IPS DF 6.9 (cell line): ENCODE measurements around the gene RAB11FIP5.
"Not testable (repeated sequence)": the region's sequence is repeated elsewhere in the genome, so short reads cannot be mapped to it uniquely, and the experiment has no call there.

ENCODE experiments used
- DNase-seq: peaks from one replicate; pipeline ENCODE4 v3.0.0-alpha.2; 2013; ENCODE audit warnings: low read depth, low spot score
- H3K27ac ChIP-seq: one replicate; pipeline ENCODE4 v1.5.1; 2013; ENCODE audit warnings: low read length, control low read depth
- H3K27me3 ChIP-seq: 2 replicates; pipeline ENCODE4 v1.6.1; 2013; ENCODE audit warnings: mild to moderate bottlenecking, low read length; ENCODE audit not compliant: control insufficient read depth, insufficient read depth
- H3K36me3 ChIP-seq: 2 replicates; pipeline ENCODE4 v1.6.1; 2013; ENCODE audit warnings: low read length; ENCODE audit not compliant: control insufficient read depth, insufficient read depth
- H3K4me1 ChIP-seq: 2 replicates; pipeline ENCODE4 v1.6.1; 2013; ENCODE audit warnings: low read length; ENCODE audit not compliant: control insufficient read depth, insufficient read depth
- H3K4me3 ChIP-seq: 2 replicates; pipeline ENCODE4 v1.5.1; 2013; ENCODE audit warnings: mild to moderate bottlenecking, low read length
- H3K9me3 ChIP-seq: 2 replicates; pipeline ENCODE4 v1.6.1; 2013; ENCODE audit warnings: low read length, inconsistent platforms; ENCODE audit not compliant: control insufficient read depth, insufficient read depth
- WGBS: extraction: QIAGEN DNeasy Blood & Tissue Kit; methylation state at CpG from one replicate; pipeline ENCODE4 v1.1.7; 2013; ENCODE audit warnings: mixed read lengths, missing lambda C conversion rate; ENCODE audit not compliant: insufficient read length, insufficient coverage; 5-methylcytosine and 5-hydroxymethylcytosine counted together

RAB11FIP5 gene

GRCh38 chr2:73068147-73068546 lies 44.6 kb downstream of the RAB11FIP5 start:
- H3K36me3 ChIP-seq, result no peaks in the 10 kb centered on the region
- no CpG with 5 or more reads among the region's 2 CpGs for WGBS
- H3K27ac ChIP-seq, result no peak overlapping the region
- peaks cover 2% of the 10 kb centered on the region; the same call in 1 of the 2 replicates for H3K4me1 ChIP-seq
- H3K27me3 ChIP-seq, result no peaks in the 10 kb centered on the region
- H3K4me3 ChIP-seq, result no peak overlapping the region
- DNase-seq, result no peak
- H3K9me3 ChIP-seq, result no peaks in the 10 kb centered on the region

- DNase-seq, result no peak
- H3K4me3 ChIP-seq, result no peak overlapping the region
- H3K27me3 ChIP-seq, result no peaks in the 10 kb centered on the region
- H3K36me3 ChIP-seq, result no peaks in the 10 kb centered on the region
- WGBS, result no CpG with 5 or more reads among the region's 2 CpGs
- peaks cover 1% of the 10 kb centered on the region; the same call in 1 of the 2 replicates for H3K4me1 ChIP-seq
- no peaks in the 10 kb centered on the region for H3K9me3 ChIP-seq
- H3K27ac ChIP-seq, result no peak overlapping the region
Measured at GRCh38 chr2:73067043-73067442, 45.7 kb downstream of the RAB11FIP5 start.

DNA sequence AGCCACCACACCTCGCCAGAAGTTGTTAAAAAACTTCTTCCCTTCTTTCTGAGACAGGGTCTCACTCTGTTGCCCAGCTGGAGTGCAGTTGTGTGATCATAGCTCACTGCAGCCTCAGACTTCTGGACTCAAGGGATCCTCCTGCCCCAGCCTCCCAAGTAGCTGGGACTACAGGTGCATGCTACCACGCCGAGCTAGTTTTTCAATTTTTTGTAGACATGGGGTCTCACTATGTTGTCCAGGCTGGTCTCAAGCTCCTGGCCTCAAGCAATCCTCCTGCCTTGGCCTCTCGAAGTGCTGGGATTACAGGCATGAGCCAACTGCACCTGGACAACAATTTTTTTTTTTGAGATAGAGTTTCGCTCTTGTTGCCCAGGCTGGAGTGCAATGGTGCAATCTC lies 47.7 kb downstream of the RAB11FIP5 start:
- not testable (repeated sequence) for H3K4me3 ChIP-seq, H3K9me3 ChIP-seq, H3K27ac ChIP-seq, DNase-seq, H3K27me3 ChIP-seq, H3K4me1 ChIP-seq, H3K36me3 ChIP-seq
- no CpG with 5 or more reads among the region's 5 CpGs for WGBS

GRCh38 chr2:73063909-73064875 lies 48.6 kb downstream of the RAB11FIP5 start:
- H3K27me3 ChIP-seq, result no peaks in the 10 kb centered on the region
- H3K27ac ChIP-seq, result no peak overlapping the region
- H3K36me3 ChIP-seq, result no peaks in the 10 kb centered on the region
- WGBS, result no CpG with 5 or more reads among the region's 8 CpGs
- H3K4me3 ChIP-seq, result no peak overlapping the region
- no peak for DNase-seq
- no peaks in the 10 kb centered on the region; the same call in 1 of the 2 replicates for H3K4me1 ChIP-seq
- H3K9me3 ChIP-seq, result no peaks in the 10 kb centered on the region

DNA sequence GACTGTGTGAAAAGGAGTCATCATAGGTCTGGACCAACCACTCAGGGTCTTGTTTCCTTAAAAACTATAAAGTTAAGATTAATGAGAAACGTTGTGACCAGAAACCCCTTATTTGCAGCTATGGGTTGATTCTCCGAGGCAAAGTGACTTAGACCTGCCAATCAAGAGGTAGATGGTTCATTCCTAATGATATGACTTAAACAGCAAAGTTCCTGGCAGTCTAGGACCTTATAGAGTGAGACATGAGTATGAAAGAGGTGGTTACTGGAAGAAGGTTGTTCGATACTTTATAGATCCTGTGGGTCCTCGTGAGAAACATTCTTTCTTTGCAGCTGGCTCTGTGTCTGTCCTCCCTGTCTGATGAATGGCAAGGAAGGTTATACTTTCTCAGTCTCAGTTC lies 49.3 kb downstream of the RAB11FIP5 start:
- no peak overlapping the region for H3K4me3 ChIP-seq
- no peaks in the 10 kb centered on the region for H3K9me3 ChIP-seq
- no CpG with 5 or more reads among the region's 4 CpGs for WGBS
- no peak for DNase-seq
- no peaks in the 10 kb centered on the region for H3K36me3 ChIP-seq
- H3K27ac ChIP-seq, result no peak overlapping the region
- no peaks in the 10 kb centered on the region for H3K27me3 ChIP-seq
- no peaks in the 10 kb centered on the region; the same call in 1 of the 2 replicates for H3K4me1 ChIP-seq

DNA sequence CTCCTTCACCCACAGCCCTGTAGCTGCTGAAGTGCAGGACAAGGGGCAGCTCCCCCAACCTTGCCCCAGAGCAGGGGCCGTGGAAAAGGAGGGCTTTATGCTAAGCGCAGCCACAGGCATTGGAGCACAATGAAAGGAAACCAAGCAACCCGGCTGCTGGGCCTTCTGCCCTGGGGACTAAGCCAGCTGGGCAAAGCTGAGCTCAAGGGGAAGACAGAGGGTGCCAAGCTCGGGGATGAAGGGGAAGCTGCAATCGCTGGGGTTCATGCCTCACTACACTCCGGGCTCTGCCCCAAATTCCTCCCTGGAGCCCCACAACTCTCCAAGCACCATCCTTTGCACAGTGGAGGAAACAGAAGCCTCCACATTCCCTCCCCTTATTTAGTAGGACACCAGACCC lies 53.6 kb downstream of the RAB11FIP5 start:
- no peaks in the 10 kb centered on the region for H3K27me3 ChIP-seq
- DNase-seq, result no peak
- H3K4me3 ChIP-seq, result no peak overlapping the region
- H3K27ac ChIP-seq, result no peak overlapping the region
- no peaks in the 10 kb centered on the region; the same call in 1 of the 2 replicates for H3K36me3 ChIP-seq
- no peaks in the 10 kb centered on the region; the same call in 1 of the 2 replicates for H3K4me1 ChIP-seq
- WGBS, result no CpG with 5 or more reads among the region's 6 CpGs
- no peaks in the 10 kb centered on the region for H3K9me3 ChIP-seq

DNA sequence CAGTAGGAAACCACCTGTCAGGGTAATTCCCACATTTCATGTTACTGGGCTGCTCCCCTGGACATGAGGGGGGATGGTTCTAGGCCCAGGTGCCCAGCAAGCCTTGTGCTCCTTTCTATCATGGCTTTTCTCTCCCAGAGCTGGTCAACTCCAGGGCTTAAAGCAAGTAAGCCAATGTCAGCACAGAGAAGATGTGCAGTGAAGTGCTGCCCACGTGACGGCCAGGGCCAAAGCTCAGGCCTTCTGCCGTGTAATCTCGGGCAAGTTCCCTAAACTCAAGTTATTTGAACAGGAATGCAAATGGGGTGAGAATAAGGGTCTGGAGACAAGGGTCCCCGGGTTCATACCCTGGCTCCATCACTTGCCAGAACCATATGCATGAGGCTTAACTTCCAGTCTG lies 57.8 kb downstream of the RAB11FIP5 start:
- DNase-seq, result no peak
- Histone ChIP-seq H3K27me3 (no peaks in the 10 kb centered on the region), H3K36me3 (no peaks in the 10 kb centered on the region; the same call in 1 of the 2 replicates), H3K27ac (no peak overlapping the region), H3K4me1 (peaks cover 4% of the 10 kb centered on the region; the same call in 1 of the 2 replicates), H3K9me3 (no peaks in the 10 kb centered on the region), H3K4me3 (no peak overlapping the region)
- WGBS, result no CpG with 5 or more reads among the region's 5 CpGs

GRCh38 chr2:73053316-73054114 lies 59.2 kb downstream of the RAB11FIP5 start:
- DNase-seq, result no peak
- H3K36me3 ChIP-seq, result no peaks in the 10 kb centered on the region; the same call in 1 of the 2 replicates
- no peaks in the 10 kb centered on the region for H3K27me3 ChIP-seq
- whole genome bisulfite sequencing, result no CpG with 5 or more reads among the region's 6 CpGs
- no peak overlapping the region for H3K4me3 ChIP-seq
- H3K27ac ChIP-seq, result no peak overlapping the region
- H3K4me1 ChIP-seq, result peaks cover 5% of the 10 kb centered on the region; the same call in 1 of the 2 replicates
- no peaks in the 10 kb centered on the region for H3K9me3 ChIP-seq

DNA sequence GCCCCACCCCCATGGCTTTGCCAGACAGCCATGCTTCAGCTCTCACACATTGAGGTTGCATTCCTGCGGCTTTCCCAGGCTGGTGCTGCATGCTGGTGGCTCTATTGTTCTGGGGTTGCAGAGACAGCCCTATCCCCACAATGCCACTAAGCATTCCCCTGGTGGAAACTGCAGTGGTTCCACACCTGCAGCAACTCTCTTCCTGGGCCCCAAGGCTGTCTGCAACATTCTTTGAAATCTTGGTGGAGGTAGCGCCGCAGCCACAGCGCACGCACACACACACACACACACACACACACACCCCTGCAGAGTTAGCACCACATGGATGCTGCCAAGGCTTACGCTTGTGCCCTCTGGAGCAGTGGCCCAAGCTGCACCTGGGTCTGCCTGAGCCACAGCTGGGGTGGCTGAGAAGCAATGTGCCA lies 62.6 kb downstream of the RAB11FIP5 start:
- H3K4me1 ChIP-seq, result peaks cover 5% of the 10 kb centered on the region; the same call in 1 of the 2 replicates
- no peak for DNase-seq
- no peak overlapping the region for H3K4me3 ChIP-seq
- H3K36me3 ChIP-seq, result no peaks in the 10 kb centered on the region
- H3K27me3 ChIP-seq, result no peaks in the 10 kb centered on the region
- no CpG with 5 or more reads among the region's 6 CpGs for WGBS
- no peak overlapping the region for H3K27ac ChIP-seq
- no peaks in the 10 kb centered on the region for H3K9me3 ChIP-seq
